Activated gamma-delta T cell treated with anti-CD3 and anti-CD28 coated beads, Interleukin-2, amount 50 U/mL, for 16 hours (primary cell): ENCODE results near the gene CAMTA1.

Experiments
- DNase-seq: peaks from one replicate; pipeline ENCODE4 v3.0.0-alpha.2; 2020; ENCODE audit warnings: low read depth

CAMTA1 gene

DNA sequence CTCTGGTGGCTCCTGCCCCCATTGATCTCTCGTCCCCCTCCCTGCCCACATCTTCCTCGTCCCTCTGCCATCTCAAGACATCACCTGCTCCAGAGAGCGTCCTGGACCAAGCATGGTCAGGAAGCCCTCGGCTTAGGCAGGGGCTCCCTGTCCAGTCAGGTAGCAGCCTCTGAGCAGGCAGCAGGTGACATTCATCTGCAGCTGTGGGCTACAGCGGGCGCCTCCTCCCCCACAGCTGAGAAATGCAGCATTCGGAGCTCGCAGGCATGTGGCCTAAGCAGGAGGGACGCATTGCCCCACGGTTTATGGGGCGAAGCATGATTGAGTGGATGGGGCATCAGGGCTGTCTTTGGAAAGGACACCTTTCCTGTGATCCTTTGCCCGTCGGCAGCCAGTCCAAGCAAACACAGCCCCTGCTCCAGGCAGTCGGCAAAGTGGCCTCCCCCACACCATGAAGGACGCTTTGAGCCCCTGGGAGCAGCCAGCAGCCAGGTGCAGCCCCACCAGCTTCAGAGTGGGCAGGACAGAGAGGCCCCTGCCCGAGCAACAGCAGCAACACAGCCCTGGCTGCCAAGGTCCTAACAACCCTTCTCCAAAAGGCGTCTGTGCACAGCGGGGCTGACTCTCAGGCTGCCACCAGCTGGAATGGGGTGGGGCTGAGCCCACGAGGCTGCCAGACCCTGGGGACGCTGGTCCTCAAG is 751.8 kb downstream of the CAMTA1 start:
- no peak for DNase-seq

DNA sequence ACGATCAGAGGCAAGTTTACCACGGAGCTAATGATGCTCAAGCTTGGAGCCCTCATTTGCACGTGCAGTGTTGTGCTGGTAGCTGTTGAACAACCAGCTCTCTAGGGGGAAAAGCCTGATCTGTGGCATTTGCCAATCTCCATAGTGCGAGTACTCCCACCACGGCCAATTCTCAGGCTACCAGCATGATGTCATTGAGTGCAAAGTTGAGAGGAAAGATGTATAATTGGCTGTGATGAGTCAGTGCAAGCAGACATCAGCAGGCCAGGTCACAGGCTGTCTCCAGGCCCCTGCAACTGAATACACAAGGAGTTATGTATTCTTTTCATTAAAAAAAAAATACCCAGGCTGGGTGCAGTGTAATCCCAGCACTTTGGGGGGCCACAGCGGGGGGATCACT is 752.8 kb downstream of the CAMTA1 start:
- DNase-seq = no peak

DNA sequence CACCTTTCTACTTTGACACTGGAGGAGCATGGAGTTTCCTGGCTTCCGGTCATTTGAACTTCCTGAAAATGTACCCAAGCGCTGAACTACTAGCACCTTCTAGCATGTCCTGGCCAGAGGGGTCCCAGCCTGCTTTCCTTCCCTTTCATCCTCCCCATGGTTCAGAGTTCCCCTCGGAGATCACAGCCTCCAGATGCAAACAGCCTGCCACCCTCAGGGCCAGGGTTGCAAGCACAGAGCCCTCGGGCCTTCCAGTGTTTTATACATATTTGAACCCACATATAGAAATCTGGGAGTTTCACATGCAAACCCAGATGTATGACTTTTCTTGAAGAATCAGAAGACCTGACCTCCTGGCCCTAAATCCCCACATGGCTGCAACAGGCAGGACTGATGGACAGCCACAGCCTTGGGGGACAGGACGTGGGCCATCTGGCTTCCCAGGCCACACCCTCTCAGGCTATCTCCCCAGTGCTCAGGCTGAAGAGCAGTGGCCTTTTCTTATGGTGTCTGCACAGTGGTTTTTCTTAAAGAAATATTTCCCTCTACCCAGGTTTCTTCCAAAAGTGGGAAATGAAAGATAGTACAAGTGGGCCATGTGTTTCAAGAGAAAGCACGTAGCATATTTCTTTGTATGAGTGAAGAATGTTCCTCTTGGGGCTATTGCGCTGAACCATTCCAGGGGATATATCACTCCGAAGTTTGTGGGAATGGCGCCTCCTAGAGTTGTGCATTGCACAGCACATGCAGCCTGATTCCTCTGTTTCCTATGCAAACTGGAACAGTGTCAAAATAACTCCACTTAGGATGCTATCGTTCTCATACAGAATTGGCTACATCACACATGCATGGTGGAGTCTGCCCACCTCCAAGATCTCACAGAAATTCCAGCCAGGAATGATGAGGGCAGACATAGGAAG is 753.9 kb downstream of the CAMTA1 start:
- DNase-seq = no peak

DNA sequence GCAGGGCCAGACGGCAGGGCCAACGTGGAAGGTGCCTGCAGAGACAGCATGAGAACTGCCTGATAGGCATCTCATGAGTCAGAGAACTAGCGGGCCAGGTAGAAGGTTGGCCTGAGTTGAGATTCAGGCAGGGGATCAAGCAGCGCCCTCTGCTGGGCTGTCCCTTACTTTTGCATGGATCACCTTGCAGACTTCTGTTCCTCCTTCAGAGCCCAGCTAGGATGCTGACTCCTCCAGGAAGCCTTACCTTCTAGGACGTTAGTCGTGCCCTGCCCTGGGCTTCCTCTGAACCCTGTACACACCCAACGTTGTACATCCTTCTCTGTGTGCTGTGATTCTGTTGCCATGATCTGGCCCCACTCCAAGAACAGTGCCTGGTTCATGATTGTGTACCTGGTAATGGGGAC is 754.5 kb downstream of the CAMTA1 start:
- no peak for DNase-seq

DNA sequence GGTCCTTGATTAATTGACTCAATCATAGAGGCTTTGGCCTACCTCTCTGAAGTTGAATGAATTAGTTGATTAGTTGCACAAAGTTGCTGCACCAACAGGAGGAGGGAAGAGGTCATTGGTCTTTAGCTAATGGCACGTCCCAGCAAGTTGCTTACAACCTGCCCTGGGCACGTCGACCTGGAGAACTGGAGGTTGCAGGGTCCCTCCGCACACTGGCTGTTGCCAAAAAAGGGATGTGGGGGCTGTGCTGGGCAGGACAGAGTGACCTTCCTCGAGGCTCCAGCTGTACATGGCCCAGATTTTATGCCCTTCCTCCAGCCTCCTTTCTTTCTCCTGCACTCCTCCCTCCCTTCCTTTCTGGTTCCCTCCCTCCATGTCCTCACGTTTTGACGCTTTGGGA is 755.6 kb downstream of the CAMTA1 start:
- DNase-seq = no peak

DNA sequence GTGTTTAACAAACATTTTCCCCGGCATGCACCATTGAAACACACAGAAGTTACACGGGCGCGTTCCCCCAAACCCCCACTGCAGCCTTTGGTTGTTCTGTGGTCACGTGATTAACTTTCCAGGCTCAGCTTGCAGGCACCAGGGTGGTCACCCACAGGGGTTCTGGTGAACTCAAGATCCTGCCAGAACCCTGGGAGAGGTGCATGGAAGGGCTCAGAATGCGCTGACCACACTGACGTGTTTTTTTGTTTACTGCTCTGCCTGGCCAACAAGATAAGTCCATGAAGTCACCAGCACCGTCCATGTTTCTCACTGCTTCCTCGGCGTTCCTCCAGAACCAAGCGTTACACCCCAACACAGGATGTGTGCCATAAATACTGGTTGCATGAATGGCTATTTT is 756.4 kb downstream of the CAMTA1 start:
- DNase-seq = no peak

DNA sequence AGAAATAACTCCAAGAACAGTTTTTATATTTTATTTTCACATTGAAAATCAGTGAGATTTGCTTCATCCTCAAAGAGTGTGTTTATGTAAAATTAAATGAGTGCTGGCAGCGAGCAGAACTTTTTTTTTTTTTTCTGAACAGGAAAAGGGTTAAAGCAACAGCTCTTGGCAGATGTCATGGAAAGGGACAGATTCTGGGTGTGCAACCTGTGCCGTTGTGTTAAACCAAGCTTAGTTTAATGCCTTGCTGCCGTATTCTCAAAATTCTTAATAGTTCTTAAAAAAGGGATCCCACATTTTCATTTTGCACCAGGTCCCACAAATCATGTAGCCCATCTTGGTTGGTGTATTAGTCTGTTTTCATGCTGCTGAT is 758.5 kb downstream of the CAMTA1 start:
- DNase-seq = no peak

DNA sequence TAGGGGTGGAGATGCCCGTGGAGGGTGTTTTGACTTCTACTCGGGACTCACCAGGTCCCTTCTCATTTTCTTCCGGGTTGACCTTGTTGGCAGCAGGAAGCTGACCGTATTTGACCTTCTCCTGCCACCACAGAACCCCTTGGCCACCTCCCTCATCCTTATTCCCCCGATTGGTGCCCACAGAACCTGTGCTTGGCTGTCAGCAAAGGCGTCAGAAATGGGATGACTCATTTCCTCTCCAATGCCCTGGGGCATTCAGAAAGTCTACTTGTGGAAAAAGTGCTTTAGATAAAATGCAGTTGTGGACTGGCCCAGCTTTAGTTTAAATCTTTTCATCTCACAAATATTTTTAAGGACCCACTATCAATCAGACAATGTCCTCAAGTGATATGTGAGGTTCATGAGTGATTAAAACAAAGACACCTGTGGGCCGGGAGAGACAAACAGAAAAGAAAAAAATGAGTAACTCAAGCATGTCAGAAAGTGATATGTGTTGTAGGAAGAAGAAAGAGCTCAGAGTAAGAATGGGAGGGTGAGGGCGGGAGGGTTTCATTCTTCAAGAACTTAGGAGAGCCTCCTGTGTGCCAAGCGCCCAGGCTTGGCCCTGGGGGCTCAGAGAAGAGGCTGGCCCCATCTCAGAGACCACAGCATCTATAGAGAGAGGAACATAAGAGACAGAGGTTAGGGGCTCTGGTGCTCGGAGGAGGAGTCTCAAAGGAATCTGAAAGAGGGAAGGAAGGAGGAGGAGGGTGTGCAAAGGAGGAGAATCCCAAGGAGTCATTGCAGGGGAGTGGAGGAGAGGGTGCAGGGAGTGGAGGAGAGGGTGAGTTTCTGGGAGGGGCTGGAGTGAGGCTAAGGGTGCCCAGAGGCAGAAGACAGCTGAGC is 764.3 kb downstream of the CAMTA1 start:
- no peak for DNase-seq

DNA sequence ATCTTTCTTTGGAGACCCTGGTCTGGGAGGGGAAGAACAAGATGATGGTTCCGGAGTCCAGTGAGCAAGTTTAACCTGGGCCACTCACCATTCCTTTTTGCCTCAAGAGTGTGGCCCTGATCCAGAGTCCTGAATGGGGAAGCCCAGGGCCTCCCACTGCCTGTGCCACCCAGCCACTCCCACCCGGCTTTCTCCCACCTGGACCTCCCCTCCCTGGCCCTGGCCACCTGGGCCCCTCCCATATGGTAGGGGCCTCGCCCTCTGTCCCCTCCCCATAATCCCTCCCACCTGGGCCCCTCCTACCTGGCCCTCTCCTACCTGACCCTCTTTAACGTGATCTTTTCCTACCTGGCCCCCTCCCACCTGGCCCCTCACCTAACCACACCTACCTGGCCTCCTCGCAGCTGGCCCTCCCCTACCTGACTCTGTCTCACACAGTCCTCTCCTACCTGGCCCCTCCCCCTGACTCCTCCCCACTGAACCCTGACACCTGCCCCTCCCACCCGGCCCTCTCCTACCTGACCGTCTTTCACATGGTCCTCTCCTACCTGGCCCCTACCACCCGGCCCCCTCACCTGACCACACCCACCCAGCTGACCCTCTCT is 765.1 kb downstream of the CAMTA1 start:
- DNase-seq = no peak

DNA sequence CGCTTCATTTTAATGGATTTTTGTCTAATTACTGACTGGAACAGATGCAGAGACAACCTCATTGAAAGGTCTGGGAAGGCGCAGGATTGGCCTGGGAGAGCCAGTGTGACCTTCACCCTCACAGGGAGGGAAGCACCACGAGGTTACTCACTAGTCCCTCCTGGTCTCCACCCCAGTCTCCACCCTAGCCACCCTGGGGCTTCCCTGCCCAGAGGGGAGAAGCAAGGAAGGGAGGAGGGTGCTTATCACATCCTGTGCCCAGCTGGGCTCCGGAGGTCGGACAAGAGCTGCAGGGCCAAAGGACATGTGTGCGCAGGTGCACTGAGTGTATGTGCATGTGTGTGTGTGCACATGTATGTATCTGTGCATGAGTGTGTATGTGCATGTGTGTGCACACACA is 765.7 kb downstream of the CAMTA1 start:
- no peak for DNase-seq

DNA sequence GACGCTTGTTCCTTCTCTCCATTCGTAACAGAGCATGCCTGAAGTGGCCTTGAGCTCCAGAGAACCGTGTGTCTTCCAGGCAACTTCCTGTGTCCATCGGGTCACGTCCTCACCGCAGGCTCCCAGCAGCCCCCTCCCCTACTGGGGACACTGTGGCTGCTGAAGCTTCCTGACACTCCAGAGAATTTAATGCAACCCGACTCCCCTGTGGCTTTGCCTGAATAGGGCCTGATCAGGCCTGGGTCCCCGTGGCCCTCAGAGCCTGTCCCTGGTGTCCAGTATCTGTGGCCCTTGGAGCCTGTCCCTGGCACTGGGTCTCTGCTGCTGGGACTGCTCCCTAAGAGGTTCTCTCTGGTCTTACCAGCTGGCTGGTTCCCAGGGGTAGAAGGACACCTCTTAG is 766.2 kb downstream of the CAMTA1 start:
- DNase-seq = no peak

DNA sequence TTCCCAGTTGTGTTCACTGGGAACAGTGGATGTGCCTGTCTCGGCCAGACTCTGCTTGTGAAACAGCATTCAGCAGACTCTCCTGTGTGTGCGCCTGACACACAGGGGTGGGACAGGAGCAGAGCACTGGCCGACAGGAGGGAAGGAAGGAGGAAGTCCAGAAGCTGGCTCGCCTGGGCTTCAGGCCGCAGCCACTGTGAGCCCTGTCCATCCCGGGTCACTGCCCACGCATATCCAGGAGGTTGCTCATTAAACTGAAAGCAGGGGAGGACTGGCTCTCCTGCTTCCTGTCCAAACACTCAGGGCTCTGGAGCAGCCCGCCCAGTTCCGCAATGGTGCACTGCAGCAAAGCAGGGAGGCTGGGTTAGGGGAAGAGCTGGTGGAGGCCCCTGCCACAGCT is 767.1 kb downstream of the CAMTA1 start:
- DNase-seq = no peak

DNA sequence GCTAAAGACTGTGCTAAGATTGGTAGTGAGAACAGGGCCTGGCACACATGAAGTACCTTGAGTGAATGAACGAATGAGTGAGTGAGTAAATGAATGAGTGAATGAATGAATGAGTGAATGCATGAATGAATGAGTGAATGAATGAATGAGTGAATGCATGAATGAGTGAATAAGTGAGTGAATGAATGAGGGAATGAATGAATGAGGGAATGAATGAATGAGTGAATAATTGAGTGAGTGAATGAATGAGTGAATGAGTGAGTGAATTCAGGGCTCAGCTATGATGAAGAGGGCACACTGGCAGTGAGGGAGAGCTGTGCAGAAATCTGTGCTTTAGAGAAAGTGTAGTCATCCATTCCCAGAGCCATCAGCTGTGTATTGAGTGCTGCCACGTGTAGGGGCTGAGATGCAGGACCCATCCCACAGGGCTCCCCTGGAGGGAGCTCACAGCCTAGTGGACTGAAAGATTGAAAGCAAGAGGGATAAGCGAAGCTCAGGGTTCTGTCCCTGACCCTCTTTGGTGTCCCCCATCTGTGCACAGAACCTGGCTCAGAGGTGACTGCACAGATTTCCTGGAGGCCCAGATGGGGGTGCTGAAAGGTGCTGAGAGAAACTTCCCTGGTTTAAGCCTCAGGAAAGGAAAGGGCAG is 767.9 kb downstream of the CAMTA1 start:
- no peak for DNase-seq

DNA sequence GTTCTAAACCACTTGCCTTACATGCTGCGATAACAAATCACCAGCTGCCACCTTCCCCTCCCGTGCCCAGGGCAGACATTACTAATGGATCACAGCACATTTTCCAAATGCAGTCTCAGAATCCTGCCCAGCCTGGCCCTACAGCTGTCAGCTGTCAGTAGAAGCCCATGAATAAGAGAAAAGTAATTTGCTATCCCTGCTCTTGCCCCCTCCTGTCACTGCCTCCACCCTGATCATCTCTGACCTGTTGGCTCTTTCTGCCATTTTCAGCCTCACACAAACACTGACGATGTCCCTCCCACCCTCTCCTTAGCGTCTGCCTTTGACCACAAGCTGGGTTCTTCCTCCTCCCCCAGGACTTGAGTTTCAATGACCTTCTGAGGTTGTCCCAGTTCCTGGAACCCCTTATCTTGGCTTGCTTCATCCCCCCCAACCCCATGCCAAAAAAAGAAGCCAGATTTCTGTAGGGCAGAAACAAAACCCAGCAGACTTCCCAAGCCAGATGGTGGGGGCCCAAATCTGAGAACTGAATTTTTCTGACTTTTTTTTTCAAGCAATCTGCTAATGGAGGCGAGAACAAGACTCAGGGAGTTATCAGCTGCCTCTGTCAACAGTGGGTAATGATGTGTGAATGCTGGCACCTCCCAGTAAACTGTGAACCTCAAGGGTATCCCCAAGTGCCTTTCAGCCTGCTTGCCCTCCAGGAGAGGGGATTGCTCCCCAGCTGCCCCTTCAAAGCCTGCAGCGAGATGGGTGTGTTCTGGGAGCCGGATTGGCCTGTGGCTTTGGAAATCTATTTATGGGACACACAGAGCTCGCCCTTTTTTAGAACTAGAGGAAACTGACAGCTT is 769.4 kb downstream of the CAMTA1 start:
- DNase-seq = no peak

DNA sequence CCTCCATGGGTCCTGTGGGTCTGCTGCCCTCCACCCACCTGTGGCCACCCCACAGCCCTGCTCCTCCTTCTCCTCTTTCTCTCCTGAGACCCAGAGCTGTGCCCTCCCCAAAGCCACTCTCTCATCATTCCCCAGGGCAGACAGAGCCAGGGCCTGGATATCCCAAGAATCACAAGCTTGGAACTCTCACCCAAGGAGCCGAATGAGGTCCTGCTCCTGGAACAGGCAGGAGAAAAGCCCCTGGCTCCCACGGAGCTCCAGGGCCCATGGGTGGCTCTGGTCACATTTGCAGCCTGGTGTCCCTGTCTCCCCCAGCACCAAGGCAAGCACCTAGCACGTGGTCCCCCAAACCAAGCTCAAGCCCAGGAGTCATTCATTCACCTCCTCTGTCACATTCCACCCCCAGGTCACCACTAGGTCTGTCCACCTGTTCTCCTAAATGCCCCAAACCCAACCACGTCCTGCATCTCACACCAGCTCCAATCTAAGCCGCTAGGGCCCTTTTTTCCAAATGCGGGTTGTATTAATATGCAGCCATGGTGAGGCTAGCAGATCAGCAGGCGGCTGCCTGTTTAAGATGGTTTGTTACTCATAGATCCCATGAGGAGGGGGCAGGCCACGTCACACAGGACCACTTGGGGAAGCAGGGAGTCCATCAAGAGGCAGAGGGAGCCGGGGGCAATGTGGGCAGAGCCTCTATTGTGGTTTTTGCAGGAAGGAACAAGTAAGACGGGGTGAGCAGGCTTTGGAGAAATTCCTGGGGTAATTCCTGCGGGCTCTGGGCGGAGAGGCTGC is 770.3 kb downstream of the CAMTA1 start:
- DNase-seq = no peak

DNA sequence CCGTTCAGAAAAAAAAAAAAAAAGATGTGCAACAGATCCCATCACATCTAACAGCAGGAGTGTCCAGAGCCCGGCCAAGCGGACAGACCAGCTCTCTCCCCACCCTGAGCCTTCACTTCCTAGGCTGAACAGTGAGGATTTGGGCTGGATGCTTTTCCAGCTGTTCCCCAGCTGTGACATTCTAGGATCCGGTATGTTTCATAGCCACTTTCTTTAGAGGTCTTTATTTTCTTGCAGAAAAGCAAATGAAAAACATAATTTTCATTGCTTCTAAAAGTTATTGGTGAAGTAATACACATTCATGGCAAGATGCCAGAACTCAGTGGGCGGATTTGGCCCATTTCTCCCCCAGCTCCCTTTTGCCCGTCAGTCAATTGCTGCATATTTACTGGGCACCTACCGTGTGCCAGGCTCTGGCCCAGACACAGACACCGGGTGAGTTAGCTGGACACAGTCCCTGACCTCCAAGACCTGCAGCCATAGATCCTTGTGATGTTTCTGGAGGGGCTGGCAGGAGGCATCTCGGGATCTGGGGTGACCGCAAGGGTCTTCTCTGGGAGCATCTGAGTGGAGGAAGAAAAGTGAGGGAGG is 772.1 kb downstream of the CAMTA1 start:
- no peak for DNase-seq

DNA sequence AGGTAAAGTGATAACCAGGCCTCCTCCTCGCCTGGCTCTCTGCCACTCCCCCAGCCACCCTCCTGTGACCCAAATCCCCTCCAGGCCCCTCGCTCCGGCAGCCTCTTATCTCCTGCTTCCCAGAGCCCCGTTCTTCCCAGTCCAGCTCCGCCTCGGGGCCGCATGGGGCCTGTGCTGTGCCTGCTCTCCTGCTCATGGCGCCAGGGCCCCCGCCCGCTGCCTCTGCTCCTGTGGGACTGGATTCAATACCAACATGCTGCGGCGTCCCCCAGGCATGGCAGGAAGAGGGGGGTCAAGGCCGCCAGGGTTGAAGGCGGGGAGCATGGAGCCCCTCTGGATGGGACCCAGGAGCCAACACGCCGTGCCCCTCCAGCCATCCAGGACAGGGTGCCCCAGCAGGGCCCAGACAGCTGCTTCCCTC is 772.8 kb downstream of the CAMTA1 start:
- DNase-seq = no peak

DNA sequence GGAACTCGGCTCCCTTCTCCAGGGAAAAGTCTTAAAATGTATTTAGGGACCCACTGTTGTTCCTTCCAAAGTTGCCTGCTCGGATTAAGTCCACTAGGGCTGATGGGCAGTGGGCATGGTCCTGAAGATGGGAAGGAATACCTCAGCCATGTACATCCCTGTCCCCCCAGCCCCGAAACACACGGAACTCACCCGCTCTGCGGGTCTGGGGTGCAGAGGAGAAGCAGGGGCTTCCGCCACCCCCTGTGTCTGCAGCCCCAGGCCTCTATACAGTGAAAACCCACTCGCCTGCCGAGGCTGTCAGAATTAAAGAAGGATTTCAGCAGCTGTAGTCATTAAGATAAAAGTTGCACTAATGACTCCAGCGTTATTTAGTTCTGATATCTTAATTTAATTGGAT is 773.2 kb downstream of the CAMTA1 start:
- no peak for DNase-seq
